Upper lobe of left lung (tissue), 4 donors: ENCODE data around the gene MSL3B.

Experiments
- EP300 ChIP-seq, 4 donors: sonication (generic); formaldehyde crosslinking; IDR thresholded peaks; one replicate each; pipeline ENCODE4 v1.5.1; 2017; ENCODE audit warnings: antibody characterized with exemption in 4 of 4, control low read depth in 2 of 4
- POLR2A ChIP-seq, 4 donors: fragments of 450-650 bp; IDR thresholded peaks; one replicate each; pipeline ENCODE4 v1.5.1; 2016 to 2017; ENCODE audit warnings: antibody characterized with exemption in 4 of 4, mild to moderate bottlenecking in 2 of 4
- POLR2AphosphoS5 ChIP-seq, 2 donors: sonication (generic); formaldehyde crosslinking; IDR thresholded peaks; one replicate each; pipeline ENCODE4 v1.5.1; 2017; ENCODE audit warnings: antibody characterized with exemption in 2 of 2
- TF ChIP-seq, protein P1 (sequence below), 6 experiments: fragments of 450-650 bp in 4 of 6; fragments of 200-600 bp in 2 of 6; sonication (generic) in 2 of 6; IDR thresholded peaks; one replicate each; pipeline ENCODE4 v1.5.1; 2016 to 2019; ENCODE audit warnings: antibody characterized with exemption in 6 of 6

- TF ChIP-seq, protein P1, sequence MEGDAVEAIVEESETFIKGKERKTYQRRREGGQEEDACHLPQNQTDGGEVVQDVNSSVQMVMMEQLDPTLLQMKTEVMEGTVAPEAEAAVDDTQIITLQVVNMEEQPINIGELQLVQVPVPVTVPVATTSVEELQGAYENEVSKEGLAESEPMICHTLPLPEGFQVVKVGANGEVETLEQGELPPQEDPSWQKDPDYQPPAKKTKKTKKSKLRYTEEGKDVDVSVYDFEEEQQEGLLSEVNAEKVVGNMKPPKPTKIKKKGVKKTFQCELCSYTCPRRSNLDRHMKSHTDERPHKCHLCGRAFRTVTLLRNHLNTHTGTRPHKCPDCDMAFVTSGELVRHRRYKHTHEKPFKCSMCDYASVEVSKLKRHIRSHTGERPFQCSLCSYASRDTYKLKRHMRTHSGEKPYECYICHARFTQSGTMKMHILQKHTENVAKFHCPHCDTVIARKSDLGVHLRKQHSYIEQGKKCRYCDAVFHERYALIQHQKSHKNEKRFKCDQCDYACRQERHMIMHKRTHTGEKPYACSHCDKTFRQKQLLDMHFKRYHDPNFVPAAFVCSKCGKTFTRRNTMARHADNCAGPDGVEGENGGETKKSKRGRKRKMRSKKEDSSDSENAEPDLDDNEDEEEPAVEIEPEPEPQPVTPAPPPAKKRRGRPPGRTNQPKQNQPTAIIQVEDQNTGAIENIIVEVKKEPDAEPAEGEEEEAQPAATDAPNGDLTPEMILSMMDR (IDR thresholded peaks at IDR 0.05) = no peak
- TF ChIP-seq POLR2AphosphoS5 (IDR thresholded peaks at IDR 0.05) (no peak), EP300 (IDR thresholded peaks at IDR 0.05) (no peak), POLR2A (IDR thresholded peaks at IDR 0.05) (no peak)
Measured at GRCh38 chr2:233866479-233866878, 1.7 kb downstream of the MSL3B start.
